Uterus (tissue), 2 donors: ENCODE results near the gene SLC16A12.

Source experiments
- CTCF ChIP-seq, 4 experiments: fragments of 200-600 bp in 2 of 4; fragments of 450-650 bp in 2 of 4; sonication (generic) in 2 of 4; IDR thresholded peaks; one replicate each; pipeline ENCODE4 v1.5.1; 2016 to 2019; ENCODE audit warnings: antibody characterized with exemption in 4 of 4, mild to moderate bottlenecking in 2 of 4, moderate library complexity in 1 of 4
- POLR2A ChIP-seq, 2 donors: fragments of 450-650 bp; IDR thresholded peaks; one replicate each; pipeline ENCODE4 v1.6.1; 2016; ENCODE audit warnings: antibody characterized with exemption in 2 of 2, mild to moderate bottlenecking in 1 of 2, moderate library complexity in 1 of 2

- no peak for TF ChIP-seq POLR2A (IDR thresholded peaks at IDR 0.05)
- TF ChIP-seq CTCF (IDR thresholded peaks at IDR 0.05), result no peak
These were observed 80.6 kb downstream of the SLC16A12 start for GRCh38 chr10:89454561-89455347.
